Measurements from ENCODE around the gene POLD3.

POLD3 gene

DNA sequence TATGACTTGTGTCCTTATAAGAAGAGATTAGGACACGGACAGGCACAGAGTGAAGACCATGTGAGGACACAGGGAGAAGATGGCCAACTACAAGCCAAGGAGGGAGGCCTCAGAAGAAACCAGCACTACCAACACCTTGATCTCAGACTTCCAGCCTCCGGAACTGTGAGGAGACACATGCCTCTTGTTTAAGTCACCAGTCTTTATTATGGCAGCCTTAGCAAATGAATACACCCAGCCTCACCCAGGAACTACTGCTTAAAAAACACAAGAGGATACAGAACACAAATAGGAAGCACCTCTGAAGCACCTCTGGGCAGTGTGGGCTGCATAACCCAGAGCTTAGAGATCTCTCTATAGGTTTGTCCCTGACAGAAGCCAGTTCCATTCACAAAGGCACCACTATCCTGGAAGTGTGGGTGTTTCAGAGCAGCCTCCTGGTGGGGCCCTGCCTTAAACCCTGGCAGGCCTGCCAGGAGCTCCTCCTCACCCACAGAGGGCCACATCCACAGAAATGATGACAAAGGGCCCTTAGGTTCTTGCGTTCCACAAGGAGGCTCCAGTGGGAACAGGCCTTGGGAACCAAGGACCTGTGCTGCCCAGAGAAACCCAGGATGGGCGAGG, 80.1 kb downstream of the POLD3 start:
- Histone ChIP-seq H3K4me2 (ENCODE audit: insufficient read depth, low read length, poor library complexity, severe bottlenecking) (no peak overlapping the region), H3K4me1 (ENCODE audit: control insufficient read depth in 2 of 2, insufficient read depth in 1 of 2, low read depth in 1 of 2, low read length in 2 of 2) (peaks cover 0 to 2% of the 10 kb centered on the region in 2 donors), H2AK5ac (ENCODE audit: low read depth, low read length) (peak overlapping the region; percentile 64), H3K18ac (ENCODE audit: low read length) (no peak overlapping the region), H3K79me1 (ENCODE audit: low read depth, low read length) (no peaks in the 10 kb centered on the region), H2BK120ac (ENCODE audit: low read depth, low read length) (no peak overlapping the region), H3K9me3 (replicated peaks in 1 of 2; ENCODE audit: control insufficient read depth in 2 of 2, insufficient read depth in 1 of 2, low read depth in 1 of 2, low read length in 2 of 2) (no peaks in the 10 kb centered on the region), H3K14ac (ENCODE audit: low read length) (peak overlapping the region; percentile 32), H3K23ac (ENCODE audit: low read depth, low read length, poor library complexity) (peak overlapping the region; percentile 29), H2BK15ac (ENCODE audit: low read length) (no peak overlapping the region), H2BK12ac (ENCODE audit: low read length) (no peak overlapping the region), H3K36me3 (replicated peaks in 1 of 2; ENCODE audit: control insufficient read depth in 2 of 2, insufficient read depth in 2 of 2, low read length in 2 of 2) (no peaks in the 10 kb centered on the region), H2AFZ (ENCODE audit: low read length) (no peak overlapping the region), H4K91ac (ENCODE audit: low read depth, low read length, poor library complexity) (no peak overlapping the region), H2BK5ac (ENCODE audit: low read length) (no peak overlapping the region), H3K4me3 (ENCODE audit: low read length in 2 of 2) (no peak overlapping the region), H3K9ac (ENCODE audit: low read depth, low read length, poor library complexity) (no peak overlapping the region), H3K4ac (ENCODE audit: low read length) (no peak overlapping the region), H3K27ac (replicated peaks; ENCODE audit: low read length) (no peak overlapping the region), H4K8ac (ENCODE audit: low read depth, low read length) (no peak overlapping the region), H3K27me3 (ENCODE audit: control insufficient read depth in 3 of 3, insufficient read depth in 3 of 3, low read depth in 1 of 3, low read length in 3 of 3) (no peaks in the 10 kb centered on the region)
- DNase-seq (ENCODE audit: low spot score), result no peak
- no CpG with 5 or more reads among the region's 4 CpGs for WGBS, 2 donors (ENCODE audit: extremely low coverage in 2 of 2, insufficient read length in 2 of 2, insufficient replicate concordance in 1 of 2)

- H3K27ac ChIP-seq (replicated peaks; ENCODE audit: low read length), result no peak overlapping the region
- H3K4ac ChIP-seq (ENCODE audit: low read length), result no peak overlapping the region
- no peaks in the 10 kb centered on the region for H3K36me3 ChIP-seq (replicated peaks in 1 of 2; ENCODE audit: control insufficient read depth in 2 of 2, insufficient read depth in 2 of 2, low read length in 2 of 2)
- H2BK5ac ChIP-seq (ENCODE audit: low read length), result no peak overlapping the region
- H3K79me1 ChIP-seq (ENCODE audit: low read depth, low read length), result no peaks in the 10 kb centered on the region
- no peaks in the 10 kb centered on the region for H3K9me3 ChIP-seq (replicated peaks in 1 of 2; ENCODE audit: control insufficient read depth in 2 of 2, insufficient read depth in 1 of 2, low read depth in 1 of 2, low read length in 2 of 2)
- no peak overlapping the region for H4K8ac ChIP-seq (ENCODE audit: low read depth, low read length)
- H2AK5ac ChIP-seq (ENCODE audit: low read depth, low read length), result peak overlapping the region; percentile 64
- H4K91ac ChIP-seq (ENCODE audit: low read depth, low read length, poor library complexity), result no peak overlapping the region
- no CpG with 5 or more reads among the region's 12 CpGs for WGBS, 2 donors (ENCODE audit: extremely low coverage in 2 of 2, insufficient read length in 2 of 2, insufficient replicate concordance in 1 of 2)
- no peak overlapping the region for H2BK12ac ChIP-seq (ENCODE audit: low read length)
- H3K14ac ChIP-seq (ENCODE audit: low read length), result peak overlapping the region; percentile 32
- H3K4me1 ChIP-seq (ENCODE audit: control insufficient read depth in 2 of 2, insufficient read depth in 1 of 2, low read depth in 1 of 2, low read length in 2 of 2), result peaks cover 0 to 2% of the 10 kb centered on the region in 2 donors
- no peak overlapping the region for H2BK15ac ChIP-seq (ENCODE audit: low read length)
- no peak overlapping the region for H3K4me2 ChIP-seq (ENCODE audit: insufficient read depth, low read length, poor library complexity, severe bottlenecking)
- H3K18ac ChIP-seq (ENCODE audit: low read length), result no peak overlapping the region
- no peak for DNase-seq (ENCODE audit: low spot score)
- H3K27me3 ChIP-seq (ENCODE audit: control insufficient read depth in 3 of 3, insufficient read depth in 3 of 3, low read depth in 1 of 3, low read length in 3 of 3), result no peaks in the 10 kb centered on the region
- H2BK120ac ChIP-seq (ENCODE audit: low read depth, low read length), result no peak overlapping the region
- no peak overlapping the region for H2AFZ ChIP-seq (ENCODE audit: low read length)
- H3K23ac ChIP-seq (ENCODE audit: low read depth, low read length, poor library complexity), result peak overlapping the region; percentile 29
- no peak overlapping the region for H3K9ac ChIP-seq (ENCODE audit: low read depth, low read length, poor library complexity)
- no peak overlapping the region for H3K4me3 ChIP-seq (ENCODE audit: low read length in 2 of 2)
Observed at GRCh38 chr11:74672956-74673692, 80.7 kb downstream of the POLD3 start.

DNA sequence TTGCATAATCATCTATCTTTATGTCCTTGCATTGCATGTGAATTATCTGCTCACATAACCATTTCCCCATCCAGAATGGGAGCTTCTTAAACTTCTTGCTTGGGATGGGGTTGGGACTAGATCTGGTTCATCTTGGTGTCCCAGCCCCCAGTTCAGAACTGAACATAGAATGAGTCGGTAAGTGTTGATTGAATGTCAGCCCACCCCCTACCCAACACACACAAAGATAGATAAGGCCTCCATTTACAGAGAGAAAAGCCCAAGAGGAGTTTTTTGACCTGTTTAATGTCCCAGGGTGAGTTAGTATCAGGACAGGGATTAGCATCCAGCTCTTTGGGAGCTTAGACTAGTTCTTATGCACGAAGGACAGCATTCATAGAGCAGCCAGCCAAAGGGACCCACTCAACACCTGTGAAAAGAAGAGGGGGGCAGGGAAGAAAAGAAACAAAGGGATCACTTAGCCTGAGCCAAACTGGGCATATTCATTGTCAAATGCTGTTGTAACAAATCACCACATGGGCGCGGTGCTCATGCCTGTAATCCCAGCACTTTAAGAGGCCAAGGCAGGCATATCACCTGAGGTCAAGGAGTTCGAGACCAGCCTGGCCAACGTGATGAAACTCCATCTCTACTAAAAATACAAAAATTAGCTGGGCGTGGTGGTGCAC, 81.4 kb downstream of the POLD3 start:
- no peak overlapping the region for H3K27ac ChIP-seq (replicated peaks; ENCODE audit: low read length)
- peaks cover 0 to 2% of the 10 kb centered on the region in 2 donors for H3K4me1 ChIP-seq (ENCODE audit: control insufficient read depth in 2 of 2, insufficient read depth in 1 of 2, low read depth in 1 of 2, low read length in 2 of 2)
- H3K79me1 ChIP-seq (ENCODE audit: low read depth, low read length), result no peaks in the 10 kb centered on the region
- H2AFZ ChIP-seq (ENCODE audit: low read length), result no peak overlapping the region
- H3K4ac ChIP-seq (ENCODE audit: low read length), result no peak overlapping the region
- no peak overlapping the region for H3K23ac ChIP-seq (ENCODE audit: low read depth, low read length, poor library complexity)
- WGBS, 2 donors (ENCODE audit: extremely low coverage in 2 of 2, insufficient read length in 2 of 2, insufficient replicate concordance in 1 of 2), result no CpG with 5 or more reads among the region's 7 CpGs
- H2AK5ac ChIP-seq (ENCODE audit: low read depth, low read length), result no peak overlapping the region
- H3K27me3 ChIP-seq (ENCODE audit: control insufficient read depth in 3 of 3, insufficient read depth in 3 of 3, low read depth in 1 of 3, low read length in 3 of 3), result no peaks in the 10 kb centered on the region
- H2BK15ac ChIP-seq (ENCODE audit: low read length), result no peak overlapping the region
- no peak overlapping the region for H3K18ac ChIP-seq (ENCODE audit: low read length)
- H4K8ac ChIP-seq (ENCODE audit: low read depth, low read length), result no peak overlapping the region
- no peak overlapping the region for H3K9ac ChIP-seq (ENCODE audit: low read depth, low read length, poor library complexity)
- H2BK120ac ChIP-seq (ENCODE audit: low read depth, low read length), result no peak overlapping the region
- DNase-seq (ENCODE audit: low spot score), result no peak
- H3K4me3 ChIP-seq (ENCODE audit: low read length in 2 of 2), result no peak overlapping the region
- H3K9me3 ChIP-seq (replicated peaks in 1 of 2; ENCODE audit: control insufficient read depth in 2 of 2, insufficient read depth in 1 of 2, low read depth in 1 of 2, low read length in 2 of 2), result no peaks in the 10 kb centered on the region
- H2BK5ac ChIP-seq (ENCODE audit: low read length), result no peak overlapping the region
- no peak overlapping the region for H3K4me2 ChIP-seq (ENCODE audit: insufficient read depth, low read length, poor library complexity, severe bottlenecking)
- no peaks in the 10 kb centered on the region for H3K36me3 ChIP-seq (replicated peaks in 1 of 2; ENCODE audit: control insufficient read depth in 2 of 2, insufficient read depth in 2 of 2, low read length in 2 of 2)
- no peak overlapping the region for H2BK12ac ChIP-seq (ENCODE audit: low read length)
- no peak overlapping the region for H4K91ac ChIP-seq (ENCODE audit: low read depth, low read length, poor library complexity)
- no peak overlapping the region for H3K14ac ChIP-seq (ENCODE audit: low read length)

- Histone ChIP-seq H2BK5ac (ENCODE audit: low read length) (no peak overlapping the region), H4K91ac (ENCODE audit: low read depth, low read length, poor library complexity) (no peak overlapping the region), H3K18ac (ENCODE audit: low read length) (no peak overlapping the region), H3K36me3 (replicated peaks in 1 of 2; ENCODE audit: control insufficient read depth in 2 of 2, insufficient read depth in 2 of 2, low read length in 2 of 2) (no peaks in the 10 kb centered on the region), H2BK12ac (ENCODE audit: low read length) (no peak overlapping the region), H3K23ac (ENCODE audit: low read depth, low read length, poor library complexity) (no peak overlapping the region), H3K4me1 (ENCODE audit: control insufficient read depth in 2 of 2, insufficient read depth in 1 of 2, low read depth in 1 of 2, low read length in 2 of 2) (peaks cover 0 to 2% of the 10 kb centered on the region in 2 donors), H3K4me2 (ENCODE audit: insufficient read depth, low read length, poor library complexity, severe bottlenecking) (no peak overlapping the region), H4K8ac (ENCODE audit: low read depth, low read length) (no peak overlapping the region), H3K4ac (ENCODE audit: low read length) (no peak overlapping the region), H2AK5ac (ENCODE audit: low read depth, low read length) (no peak overlapping the region), H3K14ac (ENCODE audit: low read length) (no peak overlapping the region), H2BK120ac (ENCODE audit: low read depth, low read length) (no peak overlapping the region), H3K9me3 (replicated peaks in 1 of 2; ENCODE audit: control insufficient read depth in 2 of 2, insufficient read depth in 1 of 2, low read depth in 1 of 2, low read length in 2 of 2) (no peaks in the 10 kb centered on the region), H3K27ac (replicated peaks; ENCODE audit: low read length) (no peak overlapping the region), H3K9ac (ENCODE audit: low read depth, low read length, poor library complexity) (no peak overlapping the region), H2BK15ac (ENCODE audit: low read length) (no peak overlapping the region), H3K79me1 (ENCODE audit: low read depth, low read length) (no peaks in the 10 kb centered on the region), H3K27me3 (ENCODE audit: control insufficient read depth in 3 of 3, insufficient read depth in 3 of 3, low read depth in 1 of 3, low read length in 3 of 3) (no peaks in the 10 kb centered on the region), H2AFZ (ENCODE audit: low read length) (no peak overlapping the region), H3K4me3 (ENCODE audit: low read length in 2 of 2) (no peak overlapping the region)
- no peak for DNase-seq (ENCODE audit: low spot score)
- WGBS, 2 donors (ENCODE audit: extremely low coverage in 2 of 2, insufficient read length in 2 of 2, insufficient replicate concordance in 1 of 2), result no CpG with 5 or more reads among the region's 3 CpGs
Observed at GRCh38 chr11:74675761-74676160, 83.4 kb downstream of the POLD3 start.

Measured in neuronal stem cell (in vitro differentiated cells).